ENCODE data around the gene MLC1.

DNA sequence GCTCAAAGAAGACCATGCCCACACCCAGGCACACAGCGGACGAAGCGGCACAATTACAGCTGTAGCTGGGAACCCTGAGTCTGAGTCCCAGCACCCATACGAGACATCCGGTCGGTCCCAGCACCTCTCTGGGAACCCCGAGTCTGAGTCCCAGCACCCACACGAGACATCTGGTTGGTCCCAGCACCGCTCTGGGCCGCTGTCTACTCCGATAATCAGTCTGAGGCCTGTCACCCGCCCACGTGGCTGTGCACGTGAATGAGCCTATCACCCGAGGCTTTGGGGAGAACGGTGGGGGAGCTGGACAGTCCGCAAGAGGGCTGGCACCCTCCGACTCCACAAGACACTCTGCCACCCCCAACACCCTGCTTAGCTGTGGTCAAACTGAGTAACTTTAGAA, 33.3 kb downstream of the MLC1 start:
- TF ChIP-seq CTCF (IDR thresholded peaks at IDR 0.05) (no peak), ZFX (IDR thresholded peaks at IDR 0.05; ENCODE audit: borderline replicate concordance) (no peak)
